ENCODE results near the gene ACADSB. TPM values are rescaled to one million over a fixed set of nuclear protein-coding genes. Genes with fewer than 3 reads are reported as not detected.

Gene ACADSB
- total RNA-seq, 1 experiment from 2014 or later = 14.5 TPM

GRCh38 chr10:123081896-123082295 lies 73.1 kb downstream of the ACADSB start (continued):
- TF ChIP-seq PRDM15 (CRISPR knock-in tag; IDR thresholded peaks at IDR 0.05) (no peak), ATF6 (CRISPR knock-in tag; IDR thresholded peaks at IDR 0.05) (no peak), TEAD1 (CRISPR knock-in tag; IDR thresholded peaks at IDR 0.05) (no peak), KAT7 (CRISPR knock-in tag; IDR thresholded peaks at IDR 0.05; ENCODE audit: borderline replicate concordance) (no peak), E2F4 (CRISPR knock-in tag; IDR thresholded peaks at IDR 0.05; ENCODE audit: borderline replicate concordance, low read depth) (no peak), CBFB (CRISPR knock-in tag; IDR thresholded peaks at IDR 0.05; ENCODE audit: low read depth) (no peak), E2F5 (CRISPR knock-in tag; IDR thresholded peaks at IDR 0.05) (no peak), HMGXB4 (CRISPR knock-in tag; IDR thresholded peaks at IDR 0.05) (no peak), ZNF425 (CRISPR knock-in tag; conservative IDR thresholded peaks at IDR 0.05) (no peak), MYBL2 (CRISPR knock-in tag; IDR thresholded peaks at IDR 0.05) (no peak)

- Mint-ChIP-seq H3K36me3 (no peaks in the 10 kb centered on the region), H3K9me3 (peaks cover 7% of the 10 kb centered on the region), H3K27ac (no peak overlapping the region), H3K4me1 (peaks cover 9% of the 10 kb centered on the region), H3K27me3 (ENCODE audit: low read depth) (peaks cover 5% of the 10 kb centered on the region), H3K4me3 (no peak overlapping the region)
- POLR2A ChIA-PET = no interaction called here
- DNase-seq (ENCODE audit: low spot score) (no peak), ATAC-seq (no peak)
- no peak for TF ChIP-seq AR (CRISPR knock-in tag; IDR thresholded peaks at IDR 0.05)
- CTCF ChIA-PET = interaction anchor here (1.5 kb wide), 1 partner anchor 63 kb away, joined by 3 read pairs; no protein-coding TSS in a partner anchor
Measured at GRCh38 chr10:123083811-123084210, 75.0 kb downstream of the ACADSB start.
